Tibial artery (tissue), 4 donors: ENCODE results near the gene COX6B1.
A peak's percentile ranks its signal among the peaks of the same experiment; 100 is the strongest.
"Not testable (repeated sequence)": the region's sequence is repeated elsewhere in the genome, so short reads cannot be mapped to it uniquely, and the experiment has no call there.

Source experiments
- DNase-seq, 2 donors: peaks; one replicate each; pipeline ENCODE4 v3.0.0-alpha.2; 2019
- H3K27ac ChIP-seq, 2 donors: fragments of 200-600 bp; sonication (generic) in 1 of 2; 1 replicate in 1 of 2; 2 replicates in 1 of 2; pipeline ENCODE4 v1.5.1; 2018 to 2019; ENCODE audit warnings: mild to moderate bottlenecking in 1 of 2
- H3K27me3 ChIP-seq, 2 donors: fragments of 200-600 bp; sonication (generic) in 1 of 2; one replicate each; pipeline versions ENCODE4 v1.5.1 to v1.6.0; 2016 to 2019
- H3K36me3 ChIP-seq, 3 donors: fragments of 200-600 bp; sonication (generic) in 2 of 3; one replicate each; pipeline ENCODE4 v1.5.1; 2016 to 2019; ENCODE audit warnings: mild to moderate bottlenecking in 2 of 3
- H3K4me1 ChIP-seq, 4 donors: fragments of 200-600 bp; sonication (generic) in 2 of 4; 1 replicate in 3 of 4; 2 replicates in 1 of 4; pipeline ENCODE4 v1.5.1; 2016 to 2019
- H3K4me3 ChIP-seq, 2 donors: fragments of 200-600 bp; sonication (generic) in 1 of 2; 1 replicate in 1 of 2; 2 replicates in 1 of 2; pipeline ENCODE4 v1.5.1; 2018 to 2019; ENCODE audit warnings: mild to moderate bottlenecking in 2 of 2
- H3K9me3 ChIP-seq, 3 donors: fragments of 200-600 bp; sonication (generic) in 1 of 3; one replicate each; pipeline ENCODE4 v1.5.1; 2016 to 2019
- intact Hi-C: fragments of 100-400 bp; cut with DNase I; formaldehyde crosslinking; loops from one replicate; pipeline ENCODE4 v1.15.0; 2023; ENCODE audit warnings: low total_unique reads
- TF ChIP-seq, protein P1 (sequence below), 2 experiments: fragments of 200-600 bp in 1 of 2; fragments of 450-650 bp in 1 of 2; IDR thresholded peaks; one replicate each; pipeline ENCODE4 v1.5.1; 2017 to 2019; ENCODE audit warnings: antibody characterized with exemption in 2 of 2, mild to moderate bottlenecking in 1 of 2, moderate library complexity in 1 of 2

The COX6B1 gene, protein sequence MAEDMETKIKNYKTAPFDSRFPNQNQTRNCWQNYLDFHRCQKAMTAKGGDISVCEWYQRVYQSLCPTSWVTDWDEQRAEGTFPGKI

DNA sequence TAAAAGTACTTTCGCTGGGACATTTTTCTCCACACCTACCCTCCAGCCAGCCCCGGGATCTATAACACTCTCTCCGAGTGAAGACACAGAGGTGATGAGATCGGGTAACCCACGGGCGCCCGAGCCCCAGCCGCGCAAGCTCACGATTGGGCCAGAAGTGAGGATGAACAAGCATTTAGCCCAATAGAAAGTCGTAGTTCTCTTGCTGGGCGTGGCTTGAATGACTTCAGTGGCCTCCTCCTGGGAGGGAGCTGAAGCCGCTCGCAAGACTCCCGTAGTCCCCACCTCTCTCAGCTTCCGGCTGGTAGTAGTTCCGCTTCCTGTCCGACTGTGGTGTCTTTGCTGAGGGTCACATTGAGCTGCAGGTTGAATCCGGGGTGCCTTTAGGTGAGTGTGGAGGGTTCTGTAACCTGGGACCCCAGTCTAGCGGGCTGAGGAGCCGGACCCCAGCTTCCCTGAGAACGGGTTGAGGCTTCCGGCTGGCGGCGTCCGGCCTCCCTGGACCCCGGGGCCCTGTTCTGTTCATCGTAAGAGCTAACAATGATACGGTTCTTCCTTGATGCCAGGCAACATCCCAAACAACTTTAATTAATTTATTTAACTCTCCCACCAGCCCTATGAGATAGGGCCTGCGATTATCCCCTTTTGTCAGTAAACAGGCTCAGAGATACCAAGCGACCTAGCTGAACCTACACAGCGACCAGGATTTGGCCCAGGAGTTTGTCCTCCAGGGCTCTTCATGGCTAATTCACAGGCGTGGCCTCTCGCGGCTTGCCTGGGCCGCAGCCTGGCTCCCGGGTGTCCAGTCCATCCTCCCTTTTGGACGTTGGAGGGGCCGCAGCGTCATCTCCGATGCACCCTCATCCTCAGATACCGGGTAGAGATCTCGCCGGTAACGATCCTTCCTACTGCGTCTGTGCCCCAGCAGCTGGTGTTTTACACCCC is at the start of gene COX6B1:
COX6B1 (plus strand) TSS at position 307 of the 945 bp plus-strand sequence. CDS start 2,921 bp downstream, outside the sequence.
- peaks cover 4 to 42% (median 28%) of the 10 kb centered on the region in 4 donors for H3K4me1 ChIP-seq
- DNase-seq: peak; percentile 95 to 96
- peak within 1 kb of the TSS; percentile 59 to 66 for H3K4me3 ChIP-seq
- intact Hi-C loops: no loop called here
- H3K9me3 ChIP-seq: no peaks in the 10 kb centered on the region
- H3K27me3 ChIP-seq: no peaks in the 10 kb centered on the region
- H3K27ac ChIP-seq: peak within 1 kb of the TSS; percentile 71 to 82
- TF ChIP-seq, protein P1, sequence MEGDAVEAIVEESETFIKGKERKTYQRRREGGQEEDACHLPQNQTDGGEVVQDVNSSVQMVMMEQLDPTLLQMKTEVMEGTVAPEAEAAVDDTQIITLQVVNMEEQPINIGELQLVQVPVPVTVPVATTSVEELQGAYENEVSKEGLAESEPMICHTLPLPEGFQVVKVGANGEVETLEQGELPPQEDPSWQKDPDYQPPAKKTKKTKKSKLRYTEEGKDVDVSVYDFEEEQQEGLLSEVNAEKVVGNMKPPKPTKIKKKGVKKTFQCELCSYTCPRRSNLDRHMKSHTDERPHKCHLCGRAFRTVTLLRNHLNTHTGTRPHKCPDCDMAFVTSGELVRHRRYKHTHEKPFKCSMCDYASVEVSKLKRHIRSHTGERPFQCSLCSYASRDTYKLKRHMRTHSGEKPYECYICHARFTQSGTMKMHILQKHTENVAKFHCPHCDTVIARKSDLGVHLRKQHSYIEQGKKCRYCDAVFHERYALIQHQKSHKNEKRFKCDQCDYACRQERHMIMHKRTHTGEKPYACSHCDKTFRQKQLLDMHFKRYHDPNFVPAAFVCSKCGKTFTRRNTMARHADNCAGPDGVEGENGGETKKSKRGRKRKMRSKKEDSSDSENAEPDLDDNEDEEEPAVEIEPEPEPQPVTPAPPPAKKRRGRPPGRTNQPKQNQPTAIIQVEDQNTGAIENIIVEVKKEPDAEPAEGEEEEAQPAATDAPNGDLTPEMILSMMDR (IDR thresholded peaks at IDR 0.05): no peak
- peaks cover 10 to 34% (median 24%) of the 10 kb centered on the region in 3 donors for H3K36me3 ChIP-seq

DNA sequence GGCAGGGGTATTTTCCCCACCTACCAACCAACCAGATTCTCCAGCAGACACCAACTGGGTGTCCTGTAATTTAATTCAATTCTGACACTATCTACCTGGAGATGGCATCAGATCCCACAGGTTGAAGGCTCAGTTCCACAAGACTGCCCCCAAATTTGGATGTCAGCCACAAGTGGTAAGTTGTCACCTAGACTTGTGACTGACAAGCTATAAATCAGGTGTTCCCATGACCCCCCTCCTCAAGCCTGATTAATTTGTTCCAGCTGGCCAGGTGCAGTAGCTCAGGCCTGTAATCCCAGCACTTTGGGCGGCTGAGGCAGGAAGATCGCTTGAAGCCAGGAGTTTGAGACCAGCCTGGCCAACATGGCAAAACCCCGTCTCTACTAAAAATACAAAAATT is 46.2 kb upstream of the COX6B1 start:
- Histone ChIP-seq H3K9me3 (no peaks in the 10 kb centered on the region), H3K36me3 (no peaks in the 10 kb centered on the region), H3K27ac (no peak overlapping the region), H3K27me3 (no peaks in the 10 kb centered on the region), H3K4me3 (no peak overlapping the region), H3K4me1 (no peaks in the 10 kb centered on the region)
- TF ChIP-seq, protein P1 (IDR thresholded peaks at IDR 0.05): no peak
- intact Hi-C loops: no loop called here
- no peak for DNase-seq

DNA sequence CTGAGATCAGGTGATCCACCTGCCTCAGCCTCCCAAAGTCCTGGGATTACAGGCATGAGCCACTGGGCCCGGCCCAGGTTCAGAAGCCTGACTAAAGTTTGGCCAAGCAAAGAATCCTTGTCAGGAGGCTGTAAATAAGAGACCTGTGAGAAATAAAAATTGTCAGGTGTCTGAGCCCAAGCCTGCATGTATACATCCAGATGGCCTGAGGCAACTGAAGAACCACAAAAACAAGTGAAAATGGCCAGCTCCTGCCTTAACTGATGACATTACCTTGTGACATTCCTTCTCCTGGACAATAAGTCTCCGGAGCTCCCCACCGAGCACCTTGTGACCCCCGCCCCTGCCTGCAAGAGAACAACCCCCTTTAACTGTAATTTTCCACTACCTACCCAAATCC is 43.7 kb upstream of the COX6B1 start:
- not testable (repeated sequence) for H3K27ac ChIP-seq, DNase-seq

DNA sequence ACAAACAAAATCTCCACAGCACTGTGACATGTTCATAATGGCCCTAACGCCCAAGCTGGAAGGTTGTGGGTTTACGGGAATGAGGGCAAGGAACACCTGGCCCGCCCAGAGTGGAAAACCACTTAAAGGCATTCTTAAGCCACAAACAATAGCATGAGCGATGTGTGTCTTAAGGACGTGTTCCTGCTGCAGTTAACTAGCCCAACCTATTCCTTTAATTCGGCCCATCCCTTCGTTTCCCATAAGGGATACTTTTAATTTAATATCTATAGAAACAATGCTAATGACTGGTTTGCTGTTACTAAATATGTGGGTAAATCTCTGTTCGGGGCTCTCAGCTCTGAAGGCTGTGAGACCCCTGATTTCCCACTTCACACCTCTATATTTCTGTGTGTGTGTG is 41.0 kb upstream of the COX6B1 start:
- H3K36me3 ChIP-seq, H3K9me3 ChIP-seq, H3K4me3 ChIP-seq, DNase-seq, H3K27ac ChIP-seq, H3K4me1 ChIP-seq, H3K27me3 ChIP-seq, intact Hi-C loops: not testable (repeated sequence)

More for the DNA sequence above, 43.7 kb upstream of the COX6B1 start:
- H3K27me3 ChIP-seq, H3K9me3 ChIP-seq, H3K36me3 ChIP-seq, H3K4me1 ChIP-seq, H3K4me3 ChIP-seq, intact Hi-C loops: not testable (repeated sequence)

DNA sequence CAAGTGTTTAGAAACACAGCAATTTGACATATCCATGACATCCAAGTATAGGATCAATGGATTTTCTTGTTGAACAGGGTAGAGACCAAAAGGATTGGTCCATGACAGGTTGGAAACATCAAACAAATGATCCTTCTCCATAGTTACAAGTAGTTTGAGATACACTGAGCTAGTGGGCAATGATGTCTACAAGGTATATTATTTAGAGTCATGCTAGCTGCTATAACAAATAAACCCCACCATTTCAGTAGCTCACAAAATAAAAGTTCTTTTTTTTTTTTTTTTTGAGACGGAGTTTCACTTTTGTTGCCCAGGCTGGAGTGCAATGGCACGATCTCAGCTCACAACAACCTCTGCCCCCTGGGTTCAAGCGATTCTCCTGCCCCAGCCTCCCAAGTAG is 40.5 kb upstream of the COX6B1 start:
- H3K4me1 ChIP-seq: peaks cover 0 to 8% (median 4%) of the 10 kb centered on the region in 4 donors
- H3K9me3 ChIP-seq: no peaks in the 10 kb centered on the region
- intact Hi-C loops: no loop called here
- TF ChIP-seq, protein P1 (IDR thresholded peaks at IDR 0.05): no peak
- DNase-seq: no peak
- no peak overlapping the region for H3K4me3 ChIP-seq
- no peaks in the 10 kb centered on the region for H3K36me3 ChIP-seq
- H3K27me3 ChIP-seq: no peaks in the 10 kb centered on the region
- H3K27ac ChIP-seq: no peak overlapping the region

DNA sequence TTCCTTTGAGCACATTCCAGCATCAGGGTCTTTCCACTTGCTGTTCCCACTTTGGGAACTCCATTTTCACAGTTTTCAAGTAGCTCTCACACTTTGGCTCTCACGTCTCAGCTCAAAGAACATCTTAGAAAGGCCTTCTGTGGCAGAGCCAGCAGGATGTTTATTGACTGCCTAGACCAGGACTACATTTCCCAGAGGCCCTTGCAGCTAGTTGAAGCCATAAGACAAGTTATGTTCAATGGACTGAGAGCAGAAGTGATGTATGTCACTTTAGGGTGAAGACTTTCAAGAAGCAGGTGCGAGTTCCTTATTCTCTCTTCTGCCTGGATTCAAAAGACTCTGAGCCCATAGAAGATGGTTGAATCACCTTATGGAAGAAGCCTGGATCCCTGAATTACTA is 39.9 kb upstream of the COX6B1 start:
- intact Hi-C loops: no loop called here
- peaks cover 0 to 13% (median 9%) of the 10 kb centered on the region in 4 donors for H3K4me1 ChIP-seq
- no peak overlapping the region for H3K27ac ChIP-seq
- no peak for DNase-seq
- no peaks in the 10 kb centered on the region for H3K36me3 ChIP-seq
- TF ChIP-seq, protein P1 (IDR thresholded peaks at IDR 0.05): no peak
- H3K9me3 ChIP-seq: no peaks in the 10 kb centered on the region
- no peaks in the 10 kb centered on the region for H3K27me3 ChIP-seq
- no peak overlapping the region for H3K4me3 ChIP-seq
